Stimulated activated CD8-positive, alpha-beta memory T cell treated with anti-CD3 and anti-CD28 coated beads, Interleukin-7, amount 100 ng/mL, for 1 hour (primary cell): Measurements from ENCODE around the gene CDKN1A.

Source experiments
- DNase-seq, 2 donors: peaks; one replicate each; pipeline ENCODE4 v3.0.0-alpha.2; 2020; ENCODE audit warnings: low read depth in 2 of 2

The CDKN1A gene

GRCh38 chr6:36677059-36677749 is 1.3 kb upstream of the CDKN1A start:
- no peak for DNase-seq

- no peak for DNase-seq
Observed at GRCh38 chr6:36677753-36678487, 594 bp upstream of the CDKN1A start.

GRCh38 chr6:36679043-36679833 is 724 bp downstream of the CDKN1A start:
- DNase-seq = no peak

- no peak for DNase-seq
Observed at GRCh38 chr6:36682328-36683144, 4.0 kb downstream of the CDKN1A start.

- no peak for DNase-seq
Observed at GRCh38 chr6:36683145-36683655, 4.7 kb downstream of the CDKN1A start.

GRCh38 chr6:36683656-36684446 is 5.3 kb downstream of the CDKN1A start:
- no peak for DNase-seq

GRCh38 chr6:36684447-36684812 is 5.9 kb downstream of the CDKN1A start:
- no peak for DNase-seq

- no peak for DNase-seq
Observed at GRCh38 chr6:36685166-36685924, 6.8 kb downstream of the CDKN1A start.

- DNase-seq = no peak
Observed at GRCh38 chr6:36685926-36686667, 7.6 kb downstream of the CDKN1A start.

- no peak for DNase-seq
Observed at GRCh38 chr6:36686668-36687513, 8.4 kb downstream of the CDKN1A start.

GRCh38 chr6:36688063-36688738 is 9.7 kb downstream of the CDKN1A start:
- no peak for DNase-seq

GRCh38 chr6:36688739-36689075 is 10.2 kb downstream of the CDKN1A start:
- no peak for DNase-seq

GRCh38 chr6:36691011-36691410 is 12.5 kb downstream of the CDKN1A start:
- no peak for DNase-seq

- no peak for DNase-seq
Observed at GRCh38 chr6:36691612-36692011, 13.1 kb downstream of the CDKN1A start.

GRCh38 chr6:36692220-36692619 is 13.7 kb downstream of the CDKN1A start:
- DNase-seq = no peak

- no peak for DNase-seq
Observed at GRCh38 chr6:36692861-36693702, 14.6 kb downstream of the CDKN1A start.

GRCh38 chr6:36694616-36695015 is 16.1 kb downstream of the CDKN1A start:
- DNase-seq = no peak
